Measurements from ENCODE around the gene PRKAG3. TPM values are rescaled to one million over a fixed set of nuclear protein-coding genes. Genes with fewer than 3 reads are reported as not detected.

The PRKAG3 gene
- total RNA-seq, 3 donors from 2014 or later: not detected

- intact Hi-C loops (cut with DNase I; ENCODE audit: low total_unique reads): no loop called here
- peaks cover 0 to 4% of the 10 kb centered on the region in 2 donors for H3K4me1 ChIP-seq
- H3K9me3 ChIP-seq: no peaks in the 10 kb centered on the region
- TF ChIP-seq CTCF (IDR thresholded peaks at IDR 0.05): no peak
- TF ChIP-seq POLR2A (IDR thresholded peaks at IDR 0.05): no peak
- no peak for TF ChIP-seq POLR2AphosphoS5 (IDR thresholded peaks at IDR 0.05)
- H3K4me3 ChIP-seq: no peak overlapping the region
- H3K27ac ChIP-seq: no peak overlapping the region
- H3K36me3 ChIP-seq: no peaks in the 10 kb centered on the region
- peaks cover 0 to 43% of the 10 kb centered on the region in 2 donors for H3K27me3 ChIP-seq
- no peak for DNase-seq (ENCODE audit: low spot score in 2 of 2)
These were observed 46.9 kb upstream of the PRKAG3 start for GRCh38 chr2:218878486-218878885.

GRCh38 chr2:218877891-218878290, 46.3 kb upstream of the PRKAG3 start:
- no peak overlapping the region for H3K4me3 ChIP-seq
- intact Hi-C loops (cut with DNase I; ENCODE audit: low total_unique reads): no loop called here
- H3K4me1 ChIP-seq: peaks cover 0 to 4% of the 10 kb centered on the region in 2 donors
- H3K9me3 ChIP-seq: no peaks in the 10 kb centered on the region
- H3K36me3 ChIP-seq: no peaks in the 10 kb centered on the region
- H3K27ac ChIP-seq: no peak overlapping the region
- DNase-seq (ENCODE audit: low spot score in 2 of 2): no peak
- peaks cover 0 to 45% of the 10 kb centered on the region in 2 donors for H3K27me3 ChIP-seq
- TF ChIP-seq CTCF (IDR thresholded peaks at IDR 0.05) (no peak), POLR2AphosphoS5 (IDR thresholded peaks at IDR 0.05) (no peak), POLR2A (IDR thresholded peaks at IDR 0.05) (no peak)

DNA sequence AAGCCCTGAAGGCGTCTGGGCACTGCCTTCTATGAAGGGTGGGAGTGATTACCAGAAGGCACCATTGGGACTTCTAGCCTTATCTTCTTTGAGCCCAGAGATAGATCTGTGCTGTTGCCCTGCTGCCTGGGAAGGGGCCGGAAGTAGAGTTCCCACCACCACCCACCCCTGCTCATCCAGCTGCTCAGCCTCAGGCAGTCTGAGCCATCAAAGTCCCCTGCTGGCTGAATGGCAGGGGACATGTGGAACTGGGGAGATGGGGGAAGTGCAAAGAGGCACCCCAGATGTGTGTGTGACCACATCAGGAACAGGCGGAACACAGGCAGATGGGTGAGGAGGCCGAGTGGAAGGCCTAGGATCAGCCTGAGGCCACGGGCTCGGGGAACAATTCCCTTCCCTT, 45.7 kb upstream of the PRKAG3 start:
- TF ChIP-seq CTCF (IDR thresholded peaks at IDR 0.05) (no peak), POLR2A (IDR thresholded peaks at IDR 0.05) (no peak), POLR2AphosphoS5 (IDR thresholded peaks at IDR 0.05) (no peak)
- Histone ChIP-seq H3K9me3 (no peaks in the 10 kb centered on the region), H3K27ac (no peak overlapping the region), H3K4me1 (peaks cover 0 to 4% of the 10 kb centered on the region in 2 donors), H3K36me3 (no peaks in the 10 kb centered on the region), H3K4me3 (no peak overlapping the region), H3K27me3 (peaks cover 0 to 49% of the 10 kb centered on the region in 2 donors)
- intact Hi-C loops (cut with DNase I; ENCODE audit: low total_unique reads): no loop called here
- DNase-seq (ENCODE audit: low spot score in 2 of 2): no peak

DNA sequence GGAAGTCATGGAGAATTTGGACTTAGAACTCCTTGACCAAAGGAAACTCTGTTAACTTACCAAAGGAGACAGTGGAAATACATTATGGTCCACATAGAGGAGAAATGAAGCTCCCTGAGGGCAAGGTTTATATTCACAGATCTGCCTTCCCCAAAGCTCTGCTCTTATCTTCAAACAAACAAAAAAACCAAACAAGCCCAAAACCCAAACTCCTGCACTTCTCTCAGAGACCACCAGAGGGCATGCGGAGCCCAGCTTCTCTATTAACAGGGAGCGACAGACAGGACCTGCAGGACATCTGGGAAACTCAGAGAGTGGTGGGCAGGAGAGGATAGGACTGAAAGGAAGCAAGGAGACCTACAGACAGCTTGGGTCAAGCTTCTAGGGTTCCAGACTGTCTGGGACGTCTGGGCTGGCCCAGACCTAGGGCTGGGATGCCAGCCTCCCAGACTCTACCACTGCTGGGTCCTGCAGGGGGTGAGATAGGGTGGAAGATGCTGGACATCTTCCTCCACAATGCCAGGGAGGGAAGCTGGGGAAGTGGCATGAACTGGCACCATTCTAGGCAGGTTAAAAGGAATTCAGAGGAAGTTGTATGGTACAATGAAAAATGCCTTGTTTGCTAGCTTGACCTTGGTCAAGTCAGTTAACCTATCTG, 45.1 kb upstream of the PRKAG3 start:
- Histone ChIP-seq H3K27ac (no peak overlapping the region), H3K27me3 (peaks cover 0 to 54% of the 10 kb centered on the region in 2 donors), H3K9me3 (no peaks in the 10 kb centered on the region), H3K4me1 (peaks cover 0 to 4% of the 10 kb centered on the region in 2 donors), H3K4me3 (no peak overlapping the region), H3K36me3 (no peaks in the 10 kb centered on the region)
- DNase-seq (ENCODE audit: low spot score in 2 of 2): no peak
- TF ChIP-seq CTCF (IDR thresholded peaks at IDR 0.05): peak; percentile 85 to 93 (median 90)
- TF ChIP-seq POLR2AphosphoS5 (IDR thresholded peaks at IDR 0.05): no peak
- intact Hi-C loops (cut with DNase I; ENCODE audit: low total_unique reads): no loop called here

- H3K27ac ChIP-seq: no peak overlapping the region
- intact Hi-C loops (cut with DNase I; ENCODE audit: low total_unique reads): no loop called here
- no peaks in the 10 kb centered on the region for H3K9me3 ChIP-seq
- H3K27me3 ChIP-seq: peaks cover 0 to 58% of the 10 kb centered on the region in 2 donors
- TF ChIP-seq POLR2A (IDR thresholded peaks at IDR 0.05) (no peak), CTCF (IDR thresholded peaks at IDR 0.05) (no peak), POLR2AphosphoS5 (IDR thresholded peaks at IDR 0.05) (no peak)
- peaks cover 0 to 4% of the 10 kb centered on the region in 2 donors for H3K4me1 ChIP-seq
- no peak for DNase-seq (ENCODE audit: low spot score in 2 of 2)
- H3K36me3 ChIP-seq: no peaks in the 10 kb centered on the region
- no peak overlapping the region for H3K4me3 ChIP-seq
These were observed 44.2 kb upstream of the PRKAG3 start for GRCh38 chr2:218875692-218876246.
